Muscle of leg (tissue), 11 donors: ENCODE measurements around the gene NAT14. TPM values are rescaled to one million over a fixed set of nuclear protein-coding genes. Genes with fewer than 3 reads are reported as not detected.
A peak's percentile ranks its signal among the peaks of the same experiment; 100 is the strongest.
"Not testable (repeated sequence)": the region's sequence is repeated elsewhere in the genome, so short reads cannot be mapped to it uniquely, and the experiment has no call there.

ENCODE experiments used
- DNase-seq: peaks from one replicate; pipeline ENCODE4 v3.0.0; 2013
- H3K27ac ChIP-seq: one replicate; pipeline ENCODE4 v1.5.1; 2013; ENCODE audit warnings: mild to moderate bottlenecking, low read length, control low read depth
- H3K27me3 ChIP-seq: one replicate; pipeline ENCODE4 v1.6.1; 2013; ENCODE audit warnings: low read length; ENCODE audit not compliant: control insufficient read depth, insufficient read depth
- H3K36me3 ChIP-seq: one replicate; pipeline ENCODE4 v1.6.1; 2013; ENCODE audit warnings: low read length; ENCODE audit not compliant: control insufficient read depth, insufficient read depth
- H3K4me1 ChIP-seq: one replicate; pipeline ENCODE4 v1.6.1; 2013; ENCODE audit warnings: low read length; ENCODE audit not compliant: control insufficient read depth, insufficient read depth
- H3K4me3 ChIP-seq: one replicate; pipeline ENCODE4 v1.5.1; 2013; ENCODE audit warnings: low read length, control low read depth
- H3K9me3 ChIP-seq: replicated peaks from 2 replicates; pipeline ENCODE4 v1.6.1; 2013; ENCODE audit warnings: low read depth, low read length; ENCODE audit not compliant: control insufficient read depth
- WGBS: methylation state at CpG from one replicate; pipeline ENCODE4 v1.1.5; 2013; ENCODE audit warnings: missing lambda C conversion rate; ENCODE audit not compliant: insufficient coverage; 5-methylcytosine and 5-hydroxymethylcytosine counted together
- polyA plus RNA-seq, 8 donors: library from polyadenylated mRNA; unstranded; fragments of 120-200 nt; gene quantifications; one replicate each; pipeline versions ENCODE4 v1.2.1 to v1.2.3, GENCODE V29; 2013; ENCODE audit warnings: inconsistent platforms in 1 of 8, low replicate concordance in 1 of 8; ENCODE audit not compliant: insufficient read length in 8 of 8, insufficient read depth in 1 of 8
- total RNA-seq: library from RNA; stranded (reverse); fragments of 120-200 nt; gene quantifications from one replicate; pipeline ENCODE4 v1.2.4, GENCODE V29; 2013

NAT14 gene
- total and polyA plus RNA-seq, 9 donors, result 23.5 to 44.1 (median 30.0) TPM

DNA sequence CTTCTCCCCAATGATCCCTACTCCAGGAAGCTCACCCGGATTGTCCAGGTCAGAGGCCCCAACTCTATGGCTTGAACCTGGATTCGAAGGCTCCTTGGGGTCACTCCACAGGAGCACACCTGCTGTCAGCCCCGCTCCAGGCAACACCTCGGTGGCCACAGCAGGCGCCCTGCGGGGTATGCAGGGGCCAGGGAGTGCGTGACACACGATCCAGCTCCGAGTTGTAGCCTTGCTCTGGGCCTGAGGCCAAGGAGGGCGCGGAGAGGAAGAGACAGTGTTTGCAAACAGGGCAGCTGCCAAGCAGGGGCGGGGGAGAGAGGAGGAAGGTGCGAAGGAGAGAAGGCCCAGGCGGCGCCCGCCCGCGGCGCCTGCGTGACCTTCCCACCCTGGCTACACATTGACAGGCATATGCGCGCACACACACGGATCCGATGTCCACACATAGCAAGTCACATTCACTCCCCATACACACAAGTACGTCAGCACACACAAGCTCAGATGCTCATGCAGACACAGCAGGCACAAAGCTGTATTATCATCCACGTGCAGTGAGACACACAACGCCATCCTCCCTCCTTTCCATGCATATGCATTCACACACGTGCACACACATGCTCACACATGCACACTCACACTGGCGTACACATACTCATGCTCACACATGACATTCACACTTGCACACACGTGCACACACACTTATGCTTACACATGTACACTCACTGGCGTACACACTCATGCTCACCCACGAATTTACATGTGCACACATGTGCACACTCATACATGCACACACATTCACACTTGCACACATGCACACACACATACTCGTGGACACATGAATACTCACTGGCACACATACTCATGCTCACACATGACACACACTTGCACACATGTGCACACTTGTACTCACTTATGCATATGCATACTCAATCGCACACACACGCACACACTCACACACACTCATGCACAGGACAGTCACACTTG is 41.5 kb downstream of the NAT14 start:
- H3K9me3 ChIP-seq, result no peaks in the 10 kb centered on the region
- H3K27ac ChIP-seq, result peak overlapping the region; percentile 38

DNA sequence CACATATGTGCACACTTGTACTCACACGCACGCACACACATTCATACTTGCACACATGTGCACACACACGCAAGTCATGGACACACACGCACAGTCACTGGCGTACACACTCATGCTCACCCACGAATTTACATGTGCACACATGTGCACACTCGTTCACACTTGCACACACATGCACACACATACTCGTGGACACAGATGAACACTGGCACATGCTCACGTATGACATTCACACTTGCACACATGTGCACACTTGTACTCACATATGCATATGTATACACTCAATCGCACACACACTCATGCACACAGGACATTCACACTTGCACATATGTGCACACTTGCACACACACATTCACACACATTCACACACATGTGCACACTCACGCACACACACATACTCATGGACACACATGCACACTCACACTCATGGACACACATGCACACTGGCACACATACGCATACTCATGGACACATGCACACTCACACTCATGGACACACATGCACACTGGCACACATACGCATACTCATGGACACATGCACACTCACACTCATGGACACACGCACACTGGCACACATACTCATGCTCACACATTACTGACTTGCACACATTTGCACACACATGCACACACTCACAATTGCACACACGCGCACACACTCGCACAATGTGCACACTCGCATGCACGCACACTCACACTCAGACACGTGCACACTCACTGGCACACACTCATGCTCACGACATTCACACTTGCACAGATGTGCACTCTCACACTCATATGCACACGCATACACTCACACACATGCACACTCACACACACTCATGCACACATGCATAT is 42.4 kb downstream of the NAT14 start:
- Histone ChIP-seq H3K27ac (no peak overlapping the region), H3K9me3 (no peaks in the 10 kb centered on the region), H3K27me3 (peaks cover 9% of the 10 kb centered on the region), H3K4me1 (peaks cover 26% of the 10 kb centered on the region), H3K36me3 (no peaks in the 10 kb centered on the region), H3K4me3 (no peak overlapping the region)
- 82% methylated on average over 22 of the region's 22 CpGs for WGBS
- DNase-seq, result no peak

More for the DNA sequence above, 41.5 kb downstream of the NAT14 start:
- Histone ChIP-seq H3K4me3 (no peak overlapping the region), H3K4me1 (peaks cover 35% of the 10 kb centered on the region), H3K27me3 (peaks cover 9% of the 10 kb centered on the region), H3K36me3 (no peaks in the 10 kb centered on the region)
- DNase-seq, result peak; percentile 90
- 31% methylated on average over 29 of the region's 35 CpGs for WGBS

DNA sequence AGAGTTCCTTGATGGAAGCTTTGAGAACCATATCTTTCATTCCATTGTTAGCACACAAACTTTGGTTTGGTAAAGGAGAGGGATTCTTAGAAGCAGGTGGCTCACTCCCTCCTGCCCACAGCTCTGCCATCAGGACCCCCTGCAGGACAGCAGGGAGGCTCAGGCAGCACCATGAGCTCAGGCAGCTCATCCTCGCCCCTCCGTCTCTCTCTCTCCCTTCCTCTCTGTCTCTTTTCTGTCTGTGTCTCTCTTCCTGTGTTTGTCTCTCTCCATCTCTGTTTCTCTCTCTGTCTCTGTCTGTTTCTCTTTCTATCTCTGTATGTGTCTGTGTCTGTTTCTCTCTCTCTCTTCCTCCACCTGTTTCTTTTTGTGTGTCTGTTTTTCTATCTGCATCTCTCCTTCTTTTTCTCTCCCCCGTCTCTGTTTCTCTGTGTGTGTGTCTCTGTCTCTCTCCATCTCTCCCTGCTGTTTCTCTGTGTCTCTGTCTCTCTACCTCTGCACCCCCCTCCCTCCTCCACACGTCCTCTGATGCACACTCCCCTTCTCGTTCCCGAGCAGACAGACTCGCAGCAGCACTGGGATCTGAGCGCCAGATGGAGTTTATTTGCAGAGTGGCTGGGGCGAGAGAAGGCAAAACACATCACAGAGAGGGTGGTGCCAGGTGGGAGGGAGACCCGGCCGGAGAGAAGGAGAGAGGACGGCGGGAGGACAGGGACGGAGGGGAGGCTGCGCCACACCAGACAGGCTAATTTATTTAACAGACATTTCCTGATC is 43.2 kb downstream of the NAT14 start:
- Histone ChIP-seq H3K4me3 (no peak overlapping the region), H3K36me3 (no peaks in the 10 kb centered on the region), H3K27ac (no peak overlapping the region), H3K4me1 (peaks cover 26% of the 10 kb centered on the region), H3K27me3 (peaks cover 9% of the 10 kb centered on the region), H3K9me3 (no peaks in the 10 kb centered on the region)
- peak; percentile 57 for DNase-seq
- WGBS, result 4% methylated on average over 5 of the region's 15 CpGs

DNA sequence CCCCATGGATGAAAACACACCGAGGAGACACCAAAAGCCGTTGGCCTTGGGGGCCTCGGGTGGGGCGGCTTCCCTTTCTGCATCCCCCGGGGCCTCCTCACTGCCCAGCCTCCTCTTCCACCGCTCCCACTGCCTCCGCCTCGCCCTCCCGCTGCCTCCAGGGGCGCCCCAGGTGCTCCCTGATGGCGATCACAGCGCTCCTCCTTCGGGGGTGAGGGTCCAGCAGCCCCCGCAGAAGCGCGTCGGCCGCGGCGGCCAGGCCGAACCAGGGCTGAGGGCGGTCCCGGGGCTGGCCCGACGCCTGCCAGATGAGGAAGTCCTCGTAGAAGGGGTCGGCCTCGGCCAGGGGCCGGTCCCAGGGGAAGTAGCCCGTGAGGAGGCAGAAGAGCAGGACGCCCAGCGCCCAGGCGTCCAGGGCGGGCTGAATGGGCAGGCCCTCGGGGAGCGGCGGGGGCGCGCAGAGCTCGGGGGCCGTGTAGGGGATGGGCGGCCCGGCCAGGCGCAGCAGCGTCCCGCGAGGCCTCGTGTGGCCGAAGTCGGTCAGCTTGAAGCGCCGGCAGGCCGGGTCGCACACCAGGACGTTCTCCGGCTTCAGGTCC is 44.7 kb downstream of the NAT14 start:
- Histone ChIP-seq H3K4me1 (peaks cover 26% of the 10 kb centered on the region), H3K27me3 (peaks cover 9% of the 10 kb centered on the region), H3K9me3 (no peaks in the 10 kb centered on the region), H3K36me3 (no peaks in the 10 kb centered on the region), H3K4me3 (no peak overlapping the region), H3K27ac (no peak overlapping the region)
- DNase-seq, result no peak
- 80% methylated on average over 55 of the region's 56 CpGs for WGBS

DNA sequence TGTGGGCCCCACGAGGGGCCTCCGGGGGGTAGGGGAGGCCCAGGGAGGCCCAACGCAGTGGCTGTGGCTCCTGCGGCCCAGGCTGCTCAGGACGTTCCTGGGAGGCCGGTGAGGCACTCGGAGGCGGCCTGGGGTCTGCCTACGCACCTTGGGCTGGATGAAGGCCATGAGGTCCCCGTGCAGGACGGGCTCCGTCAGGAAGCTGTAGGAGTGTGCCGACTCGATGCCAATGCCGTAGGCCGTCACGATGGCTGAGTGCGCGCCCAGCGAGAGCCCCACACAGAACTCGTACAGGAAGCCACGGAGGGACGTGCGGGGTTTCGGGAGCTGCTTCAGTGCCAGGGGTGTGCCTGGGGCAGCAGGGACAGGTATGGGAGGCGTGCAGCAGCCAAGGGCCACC is 46.0 kb downstream of the NAT14 start:
- 83% methylated on average over 25 of the region's 26 CpGs for WGBS
- H3K4me3 ChIP-seq, result no peak overlapping the region
- H3K4me1 ChIP-seq, result peaks cover 22% of the 10 kb centered on the region
- H3K27ac ChIP-seq, result no peak overlapping the region
- H3K9me3 ChIP-seq, result no peaks in the 10 kb centered on the region
- no peak for DNase-seq
- H3K27me3 ChIP-seq, result peaks cover 7% of the 10 kb centered on the region
- no peaks in the 10 kb centered on the region for H3K36me3 ChIP-seq

DNA sequence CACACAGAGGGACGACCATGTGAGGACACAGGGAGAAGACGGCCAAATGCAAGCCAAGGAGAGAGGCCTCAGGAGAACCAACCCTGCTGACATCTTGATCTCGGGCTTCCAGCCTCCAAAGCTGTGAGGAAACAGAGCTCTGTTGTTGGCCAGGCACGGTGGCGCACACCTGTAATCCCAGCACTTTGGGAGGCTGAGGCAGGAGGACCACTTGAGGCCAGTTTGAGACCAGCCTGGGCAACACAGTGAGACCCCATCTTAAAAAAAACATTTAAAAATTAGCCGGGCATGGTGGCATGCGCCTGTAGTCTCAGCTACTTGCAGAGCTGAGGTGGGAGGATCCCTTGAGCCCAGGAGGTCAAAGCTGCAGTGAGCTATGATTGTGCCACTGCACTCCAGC is 49.3 kb downstream of the NAT14 start:
- DNase-seq, H3K4me3 ChIP-seq, H3K27ac ChIP-seq, H3K9me3 ChIP-seq, H3K36me3 ChIP-seq, H3K27me3 ChIP-seq: not testable (repeated sequence)
- WGBS, result 78% methylated on average over 5 of the region's 7 CpGs
- H3K4me1 ChIP-seq, result peaks cover 27% of the 10 kb centered on the region

- DNase-seq, result no peak
- WGBS, result 80% methylated on average over 6 of the region's 12 CpGs
Measured at GRCh38 chr19:55535173-55535964, 50.4 kb downstream of the NAT14 start.

GRCh38 chr19:55535965-55536350 is 51.0 kb downstream of the NAT14 start:
- H3K4me3 ChIP-seq, result no peak overlapping the region
- no peaks in the 10 kb centered on the region for H3K9me3 ChIP-seq
- DNase-seq, result no peak
- H3K27me3 ChIP-seq, result no peaks in the 10 kb centered on the region
- H3K36me3 ChIP-seq, result no peaks in the 10 kb centered on the region
- WGBS, result 74% methylated on average over 22 of the region's 22 CpGs
- H3K4me1 ChIP-seq, result peaks cover 43% of the 10 kb centered on the region
- no peak overlapping the region for H3K27ac ChIP-seq

More at GRCh38 chr19:55535173-55535964, 50.4 kb downstream of the NAT14 start:
- no peak overlapping the region for H3K4me3 ChIP-seq
- peaks cover 38% of the 10 kb centered on the region for H3K4me1 ChIP-seq
- no peaks in the 10 kb centered on the region for H3K36me3 ChIP-seq
- no peaks in the 10 kb centered on the region for H3K9me3 ChIP-seq
- H3K27me3 ChIP-seq, result no peaks in the 10 kb centered on the region
- no peak overlapping the region for H3K27ac ChIP-seq

- Histone ChIP-seq H3K27me3 (no peaks in the 10 kb centered on the region), H3K4me1 (peaks cover 45% of the 10 kb centered on the region), H3K9me3 (no peaks in the 10 kb centered on the region), H3K27ac (no peak overlapping the region), H3K36me3 (no peaks in the 10 kb centered on the region), H3K4me3 (no peak overlapping the region)
- DNase-seq, result no peak
- 80% methylated on average over 1 of the region's 11 CpGs for WGBS
Measured at GRCh38 chr19:55536366-55536765, 51.4 kb downstream of the NAT14 start.
